IMR-90 (cell line): ENCODE measurements around the gene ID3. TPM values are rescaled to one million over a fixed set of nuclear protein-coding genes. Genes with fewer than 3 reads are reported as not detected.

Source experiments
- ATAC-seq: fragments of 200-7000 bp; cut with Tn5 transposase; 2 replicates; pipeline ENCODE4 v1.9.1; 2020; ENCODE audit warnings: low read depth, mild to moderate bottlenecking, moderate library complexity
- BruUV-seq: library from RNA; stranded (reverse); fragments of 400-500 nt; replicated peaks from 2 replicates; lab custom pipeline; 2021; lab: Mats Ljungman, UMichigan
- CTCF ChIA-PET: fragments of 300-600 bp; formaldehyde crosslinking; extraction: SDS; loops from one replicate; lab custom pipeline; 2021; ENCODE audit warnings: antibody characterized with exemption; lab: Yijun Ruan, JAX
- POLR2A ChIA-PET: fragments of 300-600 bp; sonication (Branson Sonifier 250); formaldehyde crosslinking; loops from one replicate; lab custom pipeline; 2022; ENCODE audit warnings: antibody characterized with exemption; ENCODE audit not compliant: unreplicated experiment; lab: Charles Lee
- DNase-seq: peaks from one replicate; pipeline ENCODE4 v3.0.0; 2013
- H2AFZ ChIP-seq: replicated peaks from 2 replicates; pipeline ENCODE3; 2013; ENCODE audit warnings: low read length, mild to moderate bottlenecking; ENCODE audit not compliant: poor library complexity
- H2AK5ac ChIP-seq: 2 replicates; pipeline ENCODE4 v1.6.1; 2013; ENCODE audit warnings: low read depth, low read length, inconsistent platforms
- H2AK9ac ChIP-seq: replicated peaks from 2 replicates; pipeline ENCODE3; 2013; ENCODE audit warnings: mild to moderate bottlenecking, low read depth, low read length, moderate library complexity; ENCODE audit not compliant: poor library complexity
- H2BK120ac ChIP-seq: 2 replicates; pipeline ENCODE4 v1.6.1; 2013; ENCODE audit warnings: low read depth, low read length, inconsistent platforms
- H2BK15ac ChIP-seq: 3 replicates; pipeline ENCODE4 v1.6.1; 2013; ENCODE audit warnings: low read depth, low read length, inconsistent platforms
- H2BK20ac ChIP-seq: 2 replicates; pipeline ENCODE4 v1.6.1; 2013; ENCODE audit warnings: low read depth, mild to moderate bottlenecking, inconsistent platforms, low read length, moderate library complexity
- H2BK5ac ChIP-seq: 2 replicates; pipeline ENCODE4 v1.6.1; 2013; ENCODE audit warnings: mild to moderate bottlenecking, low read depth, low read length, inconsistent platforms; ENCODE audit not compliant: poor library complexity, severe bottlenecking
- H3K14ac ChIP-seq: replicated peaks from 2 replicates; pipeline ENCODE4 v1.6.1; 2013; ENCODE audit warnings: low read depth, low read length, inconsistent platforms
- H3K18ac ChIP-seq: 2 replicates; pipeline ENCODE4 v1.6.1; 2013; ENCODE audit warnings: low read depth, low read length, control low read depth
- H3K23ac ChIP-seq: 2 replicates; pipeline ENCODE4 v1.6.1; 2013; ENCODE audit warnings: low read depth, low read length, inconsistent platforms
- H3K27ac ChIP-seq: 2 replicates; pipeline ENCODE4 v1.5.1; 2013; ENCODE audit warnings: mild to moderate bottlenecking, control low read depth, low read length; ENCODE audit not compliant: insufficient read depth
- H3K27me3 ChIP-seq: 2 replicates; pipeline ENCODE4 v1.6.1; 2013; ENCODE audit warnings: low read length; ENCODE audit not compliant: control insufficient read depth, insufficient read depth
- H3K36me3 ChIP-seq: 2 replicates; pipeline ENCODE4 v1.6.1; 2013; ENCODE audit warnings: low read length, mixed read lengths; ENCODE audit not compliant: control insufficient read depth, insufficient read depth
- H3K4ac ChIP-seq: 2 replicates; pipeline ENCODE4 v1.6.1; 2013; ENCODE audit warnings: low read depth, low read length, inconsistent platforms
- H3K4me1 ChIP-seq: 2 replicates; pipeline ENCODE4 v1.6.1; 2013; ENCODE audit warnings: low read length, mixed read lengths; ENCODE audit not compliant: control insufficient read depth, insufficient read depth
- H3K4me2 ChIP-seq: 2 replicates; pipeline ENCODE4 v1.6.1; 2013; ENCODE audit warnings: low read depth, mild to moderate bottlenecking, control low read depth, low read length, moderate library complexity
- H3K4me3 ChIP-seq: 2 replicates; pipeline ENCODE4 v1.5.1; 2013; ENCODE audit warnings: low read depth, mild to moderate bottlenecking, control low read depth, low read length, moderate library complexity; ENCODE audit not compliant: insufficient read depth
- H3K56ac ChIP-seq: 2 replicates; pipeline ENCODE4 v1.6.1; 2013; ENCODE audit warnings: low read length, inconsistent platforms; ENCODE audit not compliant: insufficient read depth; ENCODE audit errors: extremely low read depth
- H3K79me1 ChIP-seq, 2 experiments: 2 replicates each; pipeline ENCODE4 v1.6.1; 2013; ENCODE audit warnings: low read length in 2 of 2, inconsistent platforms in 1 of 2, low read depth in 1 of 2
- H3K9ac ChIP-seq: 2 replicates; pipeline ENCODE4 v1.6.1; 2013; ENCODE audit warnings: low read depth, low read length, control low read depth
- H3K9me1 ChIP-seq: 2 replicates; pipeline ENCODE4 v1.6.1; 2013; ENCODE audit warnings: low read length, inconsistent platforms; ENCODE audit not compliant: insufficient read depth
- H3K9me3 ChIP-seq: 2 replicates; pipeline ENCODE4 v1.6.1; 2013; ENCODE audit warnings: low read length; ENCODE audit not compliant: control insufficient read depth, insufficient read depth
- H4K20me1 ChIP-seq: 2 replicates; pipeline ENCODE4 v1.6.1; 2013; ENCODE audit warnings: low read length, inconsistent platforms; ENCODE audit not compliant: insufficient read depth
- H4K5ac ChIP-seq: 2 replicates; pipeline ENCODE4 v1.6.1; 2013; ENCODE audit warnings: mild to moderate bottlenecking, low read depth, low read length, control low read depth
- H4K8ac ChIP-seq, 2 experiments: 2 replicates each; pipeline ENCODE4 v1.6.1; 2013; ENCODE audit warnings: low read depth in 2 of 2, low read length in 2 of 2, control low read depth in 1 of 2, inconsistent platforms in 1 of 2
- H4K91ac ChIP-seq: 2 replicates; pipeline ENCODE4 v1.6.1; 2013; ENCODE audit warnings: low read depth, low read length, inconsistent platforms; ENCODE audit not compliant: insufficient read depth
- CTCF ChIP-seq: conservative IDR thresholded peaks from 2 replicates; pipeline ENCODE4 v1.5.1; 2012; ENCODE audit warnings: mild to moderate bottlenecking, low read depth, low read length, improper control_type of control experiment
- FOS ChIP-seq: fragments of 150-350 bp; IDR thresholded peaks from 2 replicates; pipeline ENCODE4 v1.6.1; 2016; ENCODE audit warnings: low read depth, low read length
- MAZ ChIP-seq: IDR thresholded peaks from 2 replicates; pipeline ENCODE4 v1.6.1; 2012; ENCODE audit warnings: low read depth, mild to moderate bottlenecking, low read length, improper control_type of control experiment, moderate library complexity, borderline replicate concordance
- POLR2A ChIP-seq: IDR thresholded peaks from 2 replicates; pipeline ENCODE4 v1.6.1; 2012; ENCODE audit warnings: mild to moderate bottlenecking, low read depth, low read length
- WGBS, 2 experiments: methylation state at CpG; one replicate each; pipeline versions ENCODE4 v1.1.5 to v1.1.7; 2013; ENCODE audit warnings: missing lambda C conversion rate in 2 of 2; ENCODE audit not compliant: insufficient read length in 1 of 2; ENCODE audit errors: extremely low coverage in 2 of 2; 5-methylcytosine and 5-hydroxymethylcytosine counted together
- dilution Hi-C: fragments of 300-500 bp; cut with HindIII; formaldehyde crosslinking; loops from one replicate; pipeline ENCODE4 v1.14.3; 2018; ENCODE audit warnings: low sequenced_read_pairs; ENCODE audit not compliant: unreplicated experiment
- in situ Hi-C: fragments of 300-500 bp; cut with MboI; formaldehyde crosslinking; loops from 3 replicates; pipeline ENCODE4 v1.14.3; 2019; ENCODE audit warnings: low sequenced_read_pairs, inconsistent platforms, mixed read lengths
- intact Hi-C: fragments of 100-400 bp; cut with micrococcal nuclease; formaldehyde crosslinking; loops from 2 replicates; pipeline ENCODE4 v1.10.0; 2022
- polyA plus RNA-seq, 3 experiments: library from polyadenylated mRNA; depleted of rRNA; stranded (reverse); fragments of >200 nt; gene quantifications; 2 replicates each; pipeline ENCODE4 v1.2.3, GENCODE V29; 2012; ENCODE audit warnings: low replicate concordance in 1 of 3
- total RNA-seq: library from RNA; depleted of rRNA; stranded (reverse); fragments of >200 nt; gene quantifications from 2 replicates; pipeline ENCODE4 v1.2.3, GENCODE V29; 2012

ID3 gene
- total and polyA plus RNA-seq, 2 of the 4 experiments (the other 2 are of a cell fraction), result 109 to 304 TPM

- Histone ChIP-seq H2BK5ac (no peak overlapping the region), H4K8ac (no peak overlapping the region), H3K9me1 (0 out of 2 replicates have a peak, but pooled peaks cover 3% of the 10 kb centered on the region), H3K36me3 (no peaks in the 10 kb centered on the region), H3K4me3 (no peak overlapping the region), H3K79me1 (peaks cover 0 to 7% of the 10 kb centered on the region in 2 experiments; a peak in 3 of 4 replicates), H2AFZ (peak overlapping the region; percentile 72), H3K27ac (no peak overlapping the region), H3K9ac (no peak overlapping the region), H4K91ac (peak overlapping the region; percentile 11; the same call in 1 of the 2 replicates), H2AK5ac (peak overlapping the region; percentile 20; the same call in 1 of the 2 replicates), H2AK9ac (no peak overlapping the region), H3K18ac (no peak overlapping the region), H4K5ac (no peak overlapping the region), H3K4me2 (no peak overlapping the region), H2BK20ac (0 out of 2 replicates have a peak overlapping the region, but pooled peaks have one; percentile 42), H3K56ac (no peak overlapping the region), H2BK15ac (0 out of 3 replicates have a peak overlapping the region, but pooled peaks have one; percentile 26), H3K9me3 (no peaks in the 10 kb centered on the region), H3K14ac (0 out of 2 replicates have a peak overlapping the region, but pooled peaks have one; percentile 55), H3K4me1 (peaks cover 2% of the 10 kb centered on the region), H3K4ac (0 out of 2 replicates have a peak overlapping the region, but pooled peaks have one; percentile 22), H2BK120ac (peak overlapping the region; percentile 43; the same call in 1 of the 2 replicates), H3K27me3 (no peaks in the 10 kb centered on the region), H4K20me1 (no peaks in the 10 kb centered on the region), H3K23ac (no peak overlapping the region; the same call in 1 of the 2 replicates)
- ATAC-seq, result no peak
- ChIA-PET CTCF (interaction anchor here (0.8 to 1.1 kb wide), 3 partner anchors 51 to 88 kb away, joined by 3 to 5 read pairs (median 4); no protein-coding TSS in a partner anchor), POLR2A (no interaction called here)
- WGBS, 2 experiments, result 70% methylated on average over 3 of the region's 9 CpGs; no CpG with 5 or more reads in 1 of the 2 experiments
- peak; percentile 51 for DNase-seq
- in situ Hi-C loops (loop anchor here (5.0 to 10.0 kb wide), 2 partner anchors 89 to 206 kb away; no protein-coding TSS in a partner anchor), intact Hi-C loops (no loop called here), dilution Hi-C loops (no loop called here)
- TF ChIP-seq FOS, result no peak
- no peak for TF ChIP-seq POLR2A
- no peak for TF ChIP-seq CTCF
- no peak for TF ChIP-seq MAZ
- no TSS peak for BruUV-seq
Observed at GRCh38 chr1:23548704-23549143, 10.6 kb downstream of the ID3 start.
